ENCODE results near the gene ADAT3. TPM values are rescaled to one million over a fixed set of nuclear protein-coding genes. Genes with fewer than 3 reads are reported as not detected.
"Not testable (repeated sequence)": the region's sequence is repeated elsewhere in the genome, so short reads cannot be mapped to it uniquely, and the experiment has no call there.

ADAT3 gene
- total and polyA plus RNA-seq, 11 donors = 1.2 to 5.1 (median 1.9) TPM

- peak overlapping the region; percentile 87 to 98 (median 94) for H3K27ac ChIP-seq
- no peaks in the 10 kb centered on the region for H3K27me3 ChIP-seq
- no peak for TF ChIP-seq POLR2A (IDR thresholded peaks at IDR 0.05)
- TF ChIP-seq CTCF (IDR thresholded peaks at IDR 0.05) = no peak
- 8 to 18% (median 13%) methylated on average over 16 of the region's 16 CpGs for WGBS, 4 donors
- peak overlapping the region; percentile 63 to 100 (median 90) for H3K4me3 ChIP-seq
- ATAC-seq = no peak
- H3K36me3 ChIP-seq = peaks cover 0 to 25% (median 10%) of the 10 kb centered on the region in 9 donors
- DNase-seq = no peak
- H3K9me3 ChIP-seq = no peaks in the 10 kb centered on the region
- intact Hi-C loops (cut with DNase I) = no loop called here
- peaks cover 11 to 58% (median 41%) of the 10 kb centered on the region in 12 donors for H3K4me1 ChIP-seq
These were observed 30.5 kb upstream of the ADAT3 start for GRCh38 chr19:1874554-1875185.

GRCh38 chr19:1875265-1875645, 29.9 kb upstream of the ADAT3 start:
- peak overlapping the region; percentile 60 to 98 (median 94) for H3K27ac ChIP-seq
- H3K4me3 ChIP-seq = peak overlapping the region; percentile 63 to 100 (median 90)
- ATAC-seq; intact Hi-C loops (cut with DNase I); H3K9me3 ChIP-seq; H3K27me3 ChIP-seq; DNase-seq: not testable (repeated sequence)
- peaks cover 11 to 61% (median 43%) of the 10 kb centered on the region in 12 donors for H3K4me1 ChIP-seq
- 3 to 5% (median 4%) methylated on average over 11 of the region's 11 CpGs for WGBS, 4 donors
- H3K36me3 ChIP-seq = peaks cover 0 to 29% (median 14%) of the 10 kb centered on the region in 9 donors

GRCh38 chr19:1875646-1876495, 29.3 kb upstream of the ADAT3 start:
- DNase-seq (peak; percentile 93 to 96 (median 94)), ATAC-seq (peak; percentile 81 to 94 (median 93))
- intact Hi-C loops (cut with DNase I) = no loop called here
- 0% methylated on average over 37 to 87 of the region's 87 CpGs for WGBS, 4 donors
- peaks cover 11 to 67% (median 49%) of the 10 kb centered on the region in 12 donors for H3K4me1 ChIP-seq
- H3K4me3 ChIP-seq = peak overlapping the region; percentile 63 to 100 (median 90)
- no peaks in the 10 kb centered on the region for H3K9me3 ChIP-seq
- TF ChIP-seq POLR2A (IDR thresholded peaks at IDR 0.05) (peak; percentile 4 to 93), CTCF (IDR thresholded peaks at IDR 0.05) (peak in 3 of 12 donors; percentile 9 to 15 (median 13))
- H3K27me3 ChIP-seq = no peaks in the 10 kb centered on the region
- H3K36me3 ChIP-seq = peaks cover 0 to 27% (median 16%) of the 10 kb centered on the region in 9 donors
- peak overlapping the region; percentile 60 to 98 (median 94) for H3K27ac ChIP-seq

- peak; percentile 4 to 16 (median 12) for ATAC-seq
- Histone ChIP-seq H3K4me1 (peaks cover 11 to 69% (median 50%) of the 10 kb centered on the region in 12 donors), H3K4me3 (peak overlapping the region; percentile 63 to 100 (median 90))
These were observed 28.5 kb upstream of the ADAT3 start for GRCh38 chr19:1876496-1877279.

GRCh38 chr19:1877280-1877660, 27.9 kb upstream of the ADAT3 start:
- WGBS, 4 donors = 63 to 77% (median 72%) methylated on average over 21 to 38 of the region's 47 CpGs
- H3K27me3 ChIP-seq; ATAC-seq; H3K4me3 ChIP-seq; intact Hi-C loops (cut with DNase I); H3K27ac ChIP-seq; DNase-seq; H3K9me3 ChIP-seq: not testable (repeated sequence)
- peaks cover 11 to 69% (median 51%) of the 10 kb centered on the region in 12 donors for H3K4me1 ChIP-seq
- peaks cover 0 to 18% (median 7%) of the 10 kb centered on the region in 9 donors for H3K36me3 ChIP-seq

More at GRCh38 chr19:1876496-1877279, 28.5 kb upstream of the ADAT3 start:
- 28 to 37% (median 31%) methylated on average over 20 to 47 of the region's 53 CpGs for WGBS, 4 donors
- H3K27me3 ChIP-seq; H3K9me3 ChIP-seq; intact Hi-C loops (cut with DNase I): not testable (repeated sequence)
- peak in 2 of 5 donors; percentile 35 to 50 for DNase-seq
- Histone ChIP-seq H3K36me3 (peaks cover 0 to 19% (median 8%) of the 10 kb centered on the region in 9 donors), H3K27ac (peak overlapping the region; percentile 60 to 98 (median 94))

GRCh38 chr19:1878583-1878982, 26.6 kb upstream of the ADAT3 start:
- H3K9me3 ChIP-seq; H3K27ac ChIP-seq; intact Hi-C loops (cut with DNase I); ATAC-seq; DNase-seq; H3K4me3 ChIP-seq; H3K27me3 ChIP-seq: not testable (repeated sequence)
- peaks cover 0 to 18% (median 7%) of the 10 kb centered on the region in 9 donors for H3K36me3 ChIP-seq
- WGBS, 4 donors = 52 to 82% (median 71%) methylated on average over 5 to 8 of the region's 8 CpGs
- H3K4me1 ChIP-seq = peaks cover 4 to 69% (median 52%) of the 10 kb centered on the region in 12 donors

- DNase-seq; H3K9me3 ChIP-seq; H3K4me3 ChIP-seq; intact Hi-C loops (cut with DNase I); H3K27me3 ChIP-seq; ATAC-seq: not testable (repeated sequence)
- H3K4me1 ChIP-seq = peaks cover 8 to 68% (median 48%) of the 10 kb centered on the region in 12 donors
- H3K36me3 ChIP-seq = peaks cover 0 to 18% (median 7%) of the 10 kb centered on the region in 9 donors
- peak overlapping the region in 5 of 12 donors; percentile 6 to 96 (median 92) for H3K27ac ChIP-seq
- 81 to 88% (median 82%) methylated on average over 12 to 17 of the region's 17 CpGs for WGBS, 4 donors
These were observed 25.2 kb upstream of the ADAT3 start for GRCh38 chr19:1879982-1880381.
